DND-41 (cell line): ENCODE data around the gene COG8.

Source experiments
- ATAC-seq: fragments of 200-7000 bp; cut with Tn5 transposase; 3 replicates; pipeline ENCODE4 v1.9.1; 2021; ENCODE audit warnings: low read depth; ENCODE audit not compliant: insufficient read depth
- DNase-seq: peaks from one replicate; pipeline ENCODE4 v3.0.0-alpha.2; 2020
- H2AFZ ChIP-seq: 2 replicates; pipeline ENCODE4 v1.6.0; 2012; ENCODE audit warnings: low read depth, low read length
- H3K27ac ChIP-seq: 2 replicates; pipeline ENCODE4 v1.5.1; 2012; ENCODE audit warnings: low read length, inconsistent platforms
- H3K27me3 ChIP-seq: fragments of 200-600 bp; sonication (generic); 2 replicates; pipeline ENCODE4 v1.6.0; 2012; ENCODE audit warnings: low read length, mild to moderate bottlenecking, inconsistent platforms; ENCODE audit not compliant: insufficient read depth, poor library complexity
- H3K36me3 ChIP-seq: 2 replicates; pipeline ENCODE4 v1.5.1; 2012; ENCODE audit warnings: low read length, inconsistent platforms; ENCODE audit not compliant: insufficient read depth
- H3K4me1 ChIP-seq: 2 replicates; pipeline ENCODE4 v1.5.1; 2012; ENCODE audit warnings: mild to moderate bottlenecking, low read length; ENCODE audit not compliant: insufficient read depth
- H3K4me2 ChIP-seq: 2 replicates; pipeline ENCODE4 v1.6.0; 2012; ENCODE audit warnings: mild to moderate bottlenecking, moderate library complexity, low read length, inconsistent platforms; ENCODE audit not compliant: insufficient read depth
- H3K4me3 ChIP-seq, 2 experiments: fragments of 200-600 bp in 1 of 2; shearing (Covaris generic) in 1 of 2; 2 replicates each; pipeline ENCODE4 v1.5.1; 2012 to 2016; ENCODE audit warnings: inconsistent platforms in 2 of 2, low read length in 2 of 2, mild to moderate bottlenecking in 2 of 2, low read depth in 1 of 2, moderate library complexity in 1 of 2
- H3K79me2 ChIP-seq: 2 replicates; pipeline ENCODE4 v1.6.0; 2012; ENCODE audit warnings: low read length, inconsistent platforms; ENCODE audit not compliant: insufficient read depth
- H3K9ac ChIP-seq: 2 replicates; pipeline ENCODE4 v1.6.0; 2012; ENCODE audit warnings: low read depth, mild to moderate bottlenecking, inconsistent platforms, low read length, moderate library complexity
- H3K9me3 ChIP-seq: 2 replicates; pipeline ENCODE4 v1.5.1; 2012; ENCODE audit warnings: low read length, moderate library complexity, mild to moderate bottlenecking, inconsistent platforms; ENCODE audit not compliant: insufficient read depth, severe bottlenecking
- H4K20me1 ChIP-seq: 2 replicates; pipeline ENCODE4 v1.6.0; 2012; ENCODE audit warnings: low read length; ENCODE audit not compliant: insufficient read depth
- CTCF ChIP-seq: IDR thresholded peaks from 2 replicates; pipeline ENCODE4 v1.5.1; 2012; ENCODE audit warnings: borderline replicate concordance, low read length, moderate library complexity, mild to moderate bottlenecking; ENCODE audit not compliant: poor library complexity, severe bottlenecking; ENCODE audit errors: extremely low read depth
- EZH2 ChIP-seq: IDR thresholded peaks from 3 replicates; pipeline ENCODE4 v1.6.1; 2012; ENCODE audit warnings: borderline replicate concordance, low read depth, mild to moderate bottlenecking, moderate library complexity, low read length, inconsistent platforms; ENCODE audit not compliant: severe bottlenecking

The COG8 gene

GRCh38 chr16:69350536-69351133 is 11.3 kb upstream of the COG8 start:
- H3K79me2 ChIP-seq, result no peaks in the 10 kb centered on the region
- H3K4me2 ChIP-seq, result no peak overlapping the region
- ATAC-seq, result no peak
- H2AFZ ChIP-seq, result no peak overlapping the region
- H3K9me3 ChIP-seq, result no peaks in the 10 kb centered on the region
- H3K27me3 ChIP-seq, result no peaks in the 10 kb centered on the region
- no peak overlapping the region for H3K27ac ChIP-seq
- TF ChIP-seq EZH2, result no peak
- TF ChIP-seq CTCF, result no peak
- DNase-seq, result no peak
- H3K4me1 ChIP-seq, result no peaks in the 10 kb centered on the region
- H3K4me3 ChIP-seq, result no peak overlapping the region
- no peaks in the 10 kb centered on the region for H4K20me1 ChIP-seq
- H3K36me3 ChIP-seq, result peaks cover 13% of the 10 kb centered on the region
- H3K9ac ChIP-seq, result no peak overlapping the region

GRCh38 chr16:69349536-69349935 is 10.2 kb upstream of the COG8 start:
- no peaks in the 10 kb centered on the region for H3K9me3 ChIP-seq
- H4K20me1 ChIP-seq, result no peaks in the 10 kb centered on the region
- H3K4me2 ChIP-seq, result no peak overlapping the region
- H3K27me3 ChIP-seq, result no peaks in the 10 kb centered on the region
- H3K27ac ChIP-seq, result no peak overlapping the region
- peaks cover 13% of the 10 kb centered on the region for H3K36me3 ChIP-seq
- H3K4me3 ChIP-seq, result no peak overlapping the region
- no peak for DNase-seq
- ATAC-seq, result no peak
- no peaks in the 10 kb centered on the region for H3K4me1 ChIP-seq
- H3K9ac ChIP-seq, result no peak overlapping the region
- no peak overlapping the region for H2AFZ ChIP-seq
- no peaks in the 10 kb centered on the region for H3K79me2 ChIP-seq
- TF ChIP-seq CTCF, result no peak
- TF ChIP-seq EZH2, result no peak

- TF ChIP-seq EZH2 (no peak), CTCF (no peak)
- Histone ChIP-seq H3K4me1 (no peaks in the 10 kb centered on the region), H3K9me3 (no peaks in the 10 kb centered on the region), H4K20me1 (no peaks in the 10 kb centered on the region; the same call in 1 of the 2 replicates), H3K9ac (no peak overlapping the region), H3K79me2 (peaks cover 5% of the 10 kb centered on the region; the same call in 1 of the 2 replicates), H3K27ac (no peak overlapping the region), H3K4me3 (no peak overlapping the region), H3K27me3 (no peaks in the 10 kb centered on the region), H2AFZ (no peak overlapping the region), H3K4me2 (no peak overlapping the region), H3K36me3 (peaks cover 22% of the 10 kb centered on the region)
- ATAC-seq, result no peak
- DNase-seq, result no peak
These were observed 8.9 kb upstream of the COG8 start for GRCh38 chr16:69348222-69348621.

GRCh38 chr16:69346683-69347082 is 7.3 kb upstream of the COG8 start:
- H3K36me3 ChIP-seq, result peaks cover 29% of the 10 kb centered on the region
- H3K27me3 ChIP-seq, result no peaks in the 10 kb centered on the region
- no peak overlapping the region for H3K4me3 ChIP-seq
- no peak overlapping the region for H3K4me2 ChIP-seq
- H4K20me1 ChIP-seq, result no peaks in the 10 kb centered on the region; the same call in 1 of the 2 replicates
- H3K27ac ChIP-seq, result no peak overlapping the region
- DNase-seq, result no peak
- H3K79me2 ChIP-seq, result peaks cover 13% of the 10 kb centered on the region
- H3K9me3 ChIP-seq, result no peaks in the 10 kb centered on the region
- no peak for TF ChIP-seq CTCF
- TF ChIP-seq EZH2, result no peak
- H3K4me1 ChIP-seq, result peaks cover 8% of the 10 kb centered on the region
- no peak overlapping the region for H3K9ac ChIP-seq
- no peak overlapping the region for H2AFZ ChIP-seq
- peak; percentile 33; the same call in 1 of the 3 replicates for ATAC-seq
